Left lung (tissue), 10 donors: Measurements from ENCODE around the gene KIF3B. TPM values are rescaled to one million over a fixed set of nuclear protein-coding genes. Genes with fewer than 3 reads are reported as not detected.
"Not testable (repeated sequence)": the region's sequence is repeated elsewhere in the genome, so short reads cannot be mapped to it uniquely, and the experiment has no call there.

Experiments
- ATAC-seq: fragments of 200-7000 bp; cut with Tn5 transposase; one replicate; pipeline ENCODE4 v1.9.1; 2020; ENCODE audit warnings: moderate library complexity
- DNase-seq, 4 donors: peaks; one replicate each; pipeline ENCODE4 v3.0.0-alpha.2; 2013 to 2020
- H3K27ac ChIP-seq, 2 donors: fragments of 200-600 bp; sonication (generic) in 1 of 2; one replicate each; pipeline versions ENCODE4 v1.5.0 to v1.8.0; 2020 to 2021
- H3K27me3 ChIP-seq, 2 donors: fragments of 200-600 bp; sonication (generic) in 1 of 2; one replicate each; pipeline versions ENCODE4 v1.5.0 to v1.8.0; 2020 to 2021
- H3K36me3 ChIP-seq, 2 donors: fragments of 200-600 bp; sonication (generic) in 1 of 2; one replicate each; pipeline versions ENCODE4 v1.5.0 to v1.8.0; 2020 to 2021
- H3K4me1 ChIP-seq, 2 donors: fragments of 200-600 bp; one replicate each; pipeline ENCODE4 v1.8.0; 2021
- H3K4me3 ChIP-seq, 2 donors: fragments of 200-600 bp; sonication (generic) in 1 of 2; one replicate each; pipeline versions ENCODE4 v1.5.0 to v1.8.0; 2020 to 2021; ENCODE audit warnings: mild to moderate bottlenecking in 1 of 2
- H3K9me3 ChIP-seq, 2 donors: fragments of 200-600 bp; sonication (generic) in 1 of 2; one replicate each; pipeline versions ENCODE4 v1.5.0 to v1.8.0; 2020 to 2021
- intact Hi-C, 2 donors: fragments of 100-400 bp; cut with DNase I; formaldehyde crosslinking; loops; one replicate each; pipeline versions ENCODE4 v1.11.2 to v1.14.2; 2022
- polyA plus RNA-seq, 6 donors: library from polyadenylated mRNA; unstranded; fragments of 120-200 nt; gene quantifications; one replicate each; pipeline ENCODE4 v1.2.1, GENCODE V29; 2013; ENCODE audit not compliant: insufficient read length in 6 of 6
- total RNA-seq, 2 donors: library from RNA; stranded (reverse); fragmentation: NEBNext Ultra II Directional; extraction: Animal tissue kit (Norgen Biotek cat#: 25700); gene quantifications; one replicate each; pipeline ENCODE4 v1.2.1, GENCODE V29; 2021
- TF ChIP-seq, protein P1 (sequence below), 2 donors: fragments of 200-600 bp; sonication (generic) in 1 of 2; IDR thresholded peaks; one replicate each; pipeline versions ENCODE4 v1.5.0 to v1.8.0; 2021; ENCODE audit warnings: antibody characterized with exemption in 2 of 2
- donor health status: DM: no; HTN: yes; CAD: no.
- donor health status: DM: no; HTN: no; CAD: no.

Gene KIF3B
- total and polyA plus RNA-seq, 8 donors, result 22.9 to 34.6 (median 27.6) TPM

GRCh38 chr20:32240205-32240604, 37.2 kb upstream of the KIF3B start:
- H3K4me3 ChIP-seq, result no peak overlapping the region
- no peaks in the 10 kb centered on the region for H3K9me3 ChIP-seq
- ATAC-seq (no peak), DNase-seq (no peak)
- H3K27me3 ChIP-seq, result no peaks in the 10 kb centered on the region
- intact Hi-C loops, result no loop called here
- H3K36me3 ChIP-seq, result peaks cover 0 to 20% of the 10 kb centered on the region in 2 donors
- peaks cover 0 to under 1% of the 10 kb centered on the region in 2 donors for H3K4me1 ChIP-seq
- TF ChIP-seq, protein P1, sequence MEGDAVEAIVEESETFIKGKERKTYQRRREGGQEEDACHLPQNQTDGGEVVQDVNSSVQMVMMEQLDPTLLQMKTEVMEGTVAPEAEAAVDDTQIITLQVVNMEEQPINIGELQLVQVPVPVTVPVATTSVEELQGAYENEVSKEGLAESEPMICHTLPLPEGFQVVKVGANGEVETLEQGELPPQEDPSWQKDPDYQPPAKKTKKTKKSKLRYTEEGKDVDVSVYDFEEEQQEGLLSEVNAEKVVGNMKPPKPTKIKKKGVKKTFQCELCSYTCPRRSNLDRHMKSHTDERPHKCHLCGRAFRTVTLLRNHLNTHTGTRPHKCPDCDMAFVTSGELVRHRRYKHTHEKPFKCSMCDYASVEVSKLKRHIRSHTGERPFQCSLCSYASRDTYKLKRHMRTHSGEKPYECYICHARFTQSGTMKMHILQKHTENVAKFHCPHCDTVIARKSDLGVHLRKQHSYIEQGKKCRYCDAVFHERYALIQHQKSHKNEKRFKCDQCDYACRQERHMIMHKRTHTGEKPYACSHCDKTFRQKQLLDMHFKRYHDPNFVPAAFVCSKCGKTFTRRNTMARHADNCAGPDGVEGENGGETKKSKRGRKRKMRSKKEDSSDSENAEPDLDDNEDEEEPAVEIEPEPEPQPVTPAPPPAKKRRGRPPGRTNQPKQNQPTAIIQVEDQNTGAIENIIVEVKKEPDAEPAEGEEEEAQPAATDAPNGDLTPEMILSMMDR (IDR thresholded peaks at IDR 0.05), result no peak
- no peak overlapping the region for H3K27ac ChIP-seq

GRCh38 chr20:32241807-32242206, 35.6 kb upstream of the KIF3B start:
- Histone ChIP-seq H3K27ac (no peak overlapping the region), H3K4me1 (no peaks in the 10 kb centered on the region), H3K36me3 (peaks cover 0 to 6% of the 10 kb centered on the region in 2 donors), H3K9me3 (no peaks in the 10 kb centered on the region), H3K27me3 (no peaks in the 10 kb centered on the region), H3K4me3 (no peak overlapping the region)
- ATAC-seq (no peak), DNase-seq (no peak)
- intact Hi-C loops, result no loop called here
- TF ChIP-seq, protein P1 (IDR thresholded peaks at IDR 0.05), result no peak

DNA sequence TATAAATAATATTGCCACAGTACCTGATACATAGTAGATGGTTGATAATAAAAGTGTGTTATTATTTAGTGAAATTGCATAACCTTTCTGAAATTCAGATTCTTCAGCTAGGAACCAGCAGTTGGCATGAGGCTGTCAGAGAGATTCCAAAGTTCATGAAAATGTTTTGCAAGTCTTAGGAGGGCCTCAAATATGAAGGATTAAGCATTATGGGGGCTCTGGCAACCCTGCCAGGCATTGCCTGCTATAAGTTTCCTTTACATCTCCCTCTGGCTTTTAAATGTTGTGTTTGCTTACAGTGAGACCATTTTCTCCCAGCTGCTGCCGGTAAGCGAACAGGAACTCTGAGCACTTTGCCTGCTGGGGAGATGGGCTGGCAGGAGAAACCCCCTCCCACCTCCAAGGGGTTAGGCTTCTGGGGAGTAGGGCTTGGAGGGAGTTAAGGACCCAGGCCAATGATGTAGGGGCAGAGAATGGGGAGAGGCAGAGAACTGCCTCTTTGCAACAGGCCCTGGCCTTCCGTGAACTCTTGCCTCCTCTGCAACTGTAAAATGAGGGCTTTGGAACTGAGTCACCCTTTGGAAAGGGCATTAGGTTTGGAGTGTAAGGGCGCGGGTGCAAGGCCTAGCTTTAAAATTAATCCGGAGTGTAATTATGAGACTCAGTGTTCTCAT, 33.2 kb upstream of the KIF3B start:
- DNase-seq, result no peak
- TF ChIP-seq, protein P1 (IDR thresholded peaks at IDR 0.05), result no peak
- ATAC-seq, result no peak
- no peaks in the 10 kb centered on the region for H3K27me3 ChIP-seq
- H3K4me1 ChIP-seq, result peaks cover 0 to 3% of the 10 kb centered on the region in 2 donors
- H3K36me3 ChIP-seq, result no peaks in the 10 kb centered on the region
- intact Hi-C loops, result no loop called here
- no peak overlapping the region for H3K4me3 ChIP-seq
- no peak overlapping the region for H3K27ac ChIP-seq
- no peaks in the 10 kb centered on the region for H3K9me3 ChIP-seq

- Histone ChIP-seq H3K27me3 (no peaks in the 10 kb centered on the region), H3K4me1 (peaks cover 0 to 5% of the 10 kb centered on the region in 2 donors), H3K9me3 (no peaks in the 10 kb centered on the region), H3K4me3 (no peak overlapping the region), H3K27ac (no peak overlapping the region), H3K36me3 (no peaks in the 10 kb centered on the region)
- ATAC-seq (no peak), DNase-seq (no peak)
- intact Hi-C loops, result no loop called here
- TF ChIP-seq, protein P1 (IDR thresholded peaks at IDR 0.05), result no peak
Measured at GRCh38 chr20:32244959-32245358, 32.5 kb upstream of the KIF3B start.

DNA sequence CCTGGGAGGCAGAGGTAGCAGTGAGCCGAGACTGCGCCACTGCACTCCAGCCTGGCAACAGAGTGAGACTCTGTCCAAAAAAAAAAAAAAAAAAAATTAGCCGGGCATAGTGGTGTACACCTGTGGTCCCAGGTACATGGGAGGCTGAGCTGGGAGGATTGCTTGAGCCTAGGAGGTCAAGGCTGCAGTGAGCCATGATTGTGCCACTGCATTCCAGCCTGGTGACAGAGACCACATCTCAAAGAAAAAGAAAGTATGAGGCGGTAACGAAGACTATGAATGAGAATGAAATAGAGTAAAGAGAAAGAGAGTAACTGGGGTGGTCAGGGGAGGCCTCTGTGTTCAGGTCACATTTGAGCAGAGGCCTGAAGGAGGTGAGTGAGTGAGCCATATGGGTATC, 31.2 kb upstream of the KIF3B start:
- H3K9me3 ChIP-seq, result not testable (repeated sequence)

DNA sequence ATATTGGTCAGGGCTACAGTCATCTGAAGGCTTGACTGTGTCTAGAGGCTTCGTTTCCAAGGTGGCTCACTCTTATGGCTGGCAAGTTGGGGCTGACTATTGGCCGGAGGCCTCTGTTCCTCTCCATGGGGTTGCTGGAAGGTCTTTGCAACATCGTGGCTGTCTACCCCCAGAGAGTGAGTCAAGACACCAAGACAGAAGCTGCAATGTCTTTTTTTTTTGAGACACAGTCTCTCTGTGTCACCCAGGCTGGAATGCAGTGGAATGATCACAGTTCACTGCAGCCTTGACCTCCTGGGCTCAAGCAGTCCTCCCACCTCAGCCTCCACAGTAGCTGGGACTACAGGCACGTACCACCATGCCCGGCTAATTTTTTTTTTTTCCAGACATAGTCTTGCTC, 29.4 kb upstream of the KIF3B start:
- DNase-seq (no peak), ATAC-seq (no peak)
- no peaks in the 10 kb centered on the region for H3K27me3 ChIP-seq
- no peak overlapping the region for H3K4me3 ChIP-seq
- peaks cover 0 to 5% of the 10 kb centered on the region in 2 donors for H3K4me1 ChIP-seq
- TF ChIP-seq, protein P1 (IDR thresholded peaks at IDR 0.05), result no peak
- no peak overlapping the region for H3K27ac ChIP-seq
- no peaks in the 10 kb centered on the region for H3K36me3 ChIP-seq
- H3K9me3 ChIP-seq, result no peaks in the 10 kb centered on the region
- intact Hi-C loops, result no loop called here

More for the DNA sequence above, 31.2 kb upstream of the KIF3B start:
- DNase-seq, H3K27me3 ChIP-seq, H3K4me1 ChIP-seq, H3K27ac ChIP-seq, ATAC-seq, H3K4me3 ChIP-seq, H3K36me3 ChIP-seq, intact Hi-C loops: not testable (repeated sequence)
